Measurements from ENCODE around the gene RANBP17.

RANBP17 gene

GRCh38 chr5:171323806-171324632 lies 462.2 kb downstream of the RANBP17 start:
- no peak for DNase-seq

- DNase-seq, result no peak
Observed at GRCh38 chr5:171330021-171330420, 468.2 kb downstream of the RANBP17 start.

- no peak for DNase-seq
Observed at GRCh38 chr5:171335616-171336015, 473.8 kb downstream of the RANBP17 start.

GRCh38 chr5:171336521-171337209 lies 474.8 kb downstream of the RANBP17 start:
- DNase-seq, result no peak

GRCh38 chr5:171337210-171337569 lies 475.4 kb downstream of the RANBP17 start:
- no peak for DNase-seq

- no peak for DNase-seq
Observed at GRCh38 chr5:171340042-171340441, 478.2 kb downstream of the RANBP17 start.

- DNase-seq, result no peak
Observed at GRCh38 chr5:171340491-171340890, 478.7 kb downstream of the RANBP17 start.

GRCh38 chr5:171342362-171343111 lies 480.7 kb downstream of the RANBP17 start:
- DNase-seq, result no peak

GRCh38 chr5:171344936-171345608 lies 483.3 kb downstream of the RANBP17 start:
- DNase-seq, result no peak
